Body of pancreas (tissue), 4 donors: Measurements from ENCODE around the gene RBM8A.

Experiments
- POLR2A ChIP-seq, 3 donors: fragments of 450-650 bp; IDR thresholded peaks; one replicate each; pipeline ENCODE4 v1.6.1; 2016; ENCODE audit warnings: antibody characterized with exemption in 3 of 3, mild to moderate bottlenecking in 2 of 3
- TF ChIP-seq, protein P1 (sequence below), 7 experiments: fragments of 450-650 bp in 4 of 7; fragments of 200-600 bp in 3 of 7; sonication (generic) in 3 of 7; IDR thresholded peaks; one replicate each; pipeline ENCODE4 v1.5.1; 2016 to 2019; ENCODE audit warnings: antibody characterized with exemption in 7 of 7

DNA sequence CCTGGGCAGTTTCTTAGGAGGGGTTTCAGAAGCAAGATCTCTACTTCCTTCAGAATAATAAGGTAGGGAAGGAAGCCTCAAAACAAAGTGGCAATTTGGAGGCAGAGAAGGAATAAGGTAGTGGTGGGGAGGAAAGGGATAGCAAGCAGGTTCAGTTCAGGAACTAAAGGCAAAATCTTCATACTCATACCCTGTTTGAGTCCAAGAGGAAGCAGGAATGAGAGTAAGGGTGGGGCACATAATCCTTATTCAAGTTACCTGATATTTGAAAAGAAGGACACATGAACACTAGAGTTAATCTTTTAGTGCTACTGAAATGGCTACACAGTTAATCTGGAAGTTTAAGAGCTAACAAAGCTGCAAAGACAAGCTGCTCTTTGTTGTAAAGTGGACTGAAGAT lies 8.4 kb upstream of the RBM8A start:
- TF ChIP-seq, protein P1, sequence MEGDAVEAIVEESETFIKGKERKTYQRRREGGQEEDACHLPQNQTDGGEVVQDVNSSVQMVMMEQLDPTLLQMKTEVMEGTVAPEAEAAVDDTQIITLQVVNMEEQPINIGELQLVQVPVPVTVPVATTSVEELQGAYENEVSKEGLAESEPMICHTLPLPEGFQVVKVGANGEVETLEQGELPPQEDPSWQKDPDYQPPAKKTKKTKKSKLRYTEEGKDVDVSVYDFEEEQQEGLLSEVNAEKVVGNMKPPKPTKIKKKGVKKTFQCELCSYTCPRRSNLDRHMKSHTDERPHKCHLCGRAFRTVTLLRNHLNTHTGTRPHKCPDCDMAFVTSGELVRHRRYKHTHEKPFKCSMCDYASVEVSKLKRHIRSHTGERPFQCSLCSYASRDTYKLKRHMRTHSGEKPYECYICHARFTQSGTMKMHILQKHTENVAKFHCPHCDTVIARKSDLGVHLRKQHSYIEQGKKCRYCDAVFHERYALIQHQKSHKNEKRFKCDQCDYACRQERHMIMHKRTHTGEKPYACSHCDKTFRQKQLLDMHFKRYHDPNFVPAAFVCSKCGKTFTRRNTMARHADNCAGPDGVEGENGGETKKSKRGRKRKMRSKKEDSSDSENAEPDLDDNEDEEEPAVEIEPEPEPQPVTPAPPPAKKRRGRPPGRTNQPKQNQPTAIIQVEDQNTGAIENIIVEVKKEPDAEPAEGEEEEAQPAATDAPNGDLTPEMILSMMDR (IDR thresholded peaks at IDR 0.05), result no peak
- TF ChIP-seq POLR2A (IDR thresholded peaks at IDR 0.05), result no peak
